NT2/D1 (cell line): Measurements from ENCODE around the gene MCF2L.
A peak's percentile ranks its signal among the peaks of the same experiment; 100 is the strongest.

ENCODE experiments used
- DNase-seq: peaks from one replicate; pipeline ENCODE4 v3.0.0-alpha.2; 2011; ENCODE audit warnings: low read depth, low spot score
- H3K27me3 ChIP-seq: 2 replicates; pipeline ENCODE4 v1.6.0; 2011; ENCODE audit warnings: mild to moderate bottlenecking; ENCODE audit not compliant: insufficient read length, insufficient read depth
- H3K36me3 ChIP-seq: 2 replicates; pipeline ENCODE4 v1.6.1; 2011; ENCODE audit warnings: mild to moderate bottlenecking, low read length, mixed read lengths; ENCODE audit not compliant: insufficient read depth, insufficient read length
- H3K4me1 ChIP-seq: 2 replicates; pipeline ENCODE4 v1.5.1; 2011; ENCODE audit not compliant: insufficient read depth, insufficient read length
- H3K4me3 ChIP-seq: 2 replicates; pipeline ENCODE4 v1.5.1; 2011; ENCODE audit warnings: low read depth; ENCODE audit not compliant: insufficient read length
- H3K9ac ChIP-seq: 2 replicates; pipeline ENCODE4 v1.6.0; 2011; ENCODE audit warnings: low read depth; ENCODE audit not compliant: insufficient read length
- H3K9me3 ChIP-seq: 2 replicates; pipeline ENCODE4 v1.5.1; 2011; ENCODE audit warnings: mild to moderate bottlenecking, low read length; ENCODE audit not compliant: insufficient read depth
- SUZ12 ChIP-seq: IDR thresholded peaks from 2 replicates; pipeline ENCODE4 v1.6.1; 2011; ENCODE audit not compliant: insufficient read length, insufficient read depth; ENCODE audit errors: extremely low read depth
- YY1 ChIP-seq: IDR thresholded peaks from 2 replicates; pipeline ENCODE4 v1.6.1; 2011; ENCODE audit not compliant: insufficient read length, insufficient read depth
- ZNF274 ChIP-seq: IDR thresholded peaks from 2 replicates; pipeline ENCODE4 v1.6.1; 2011; ENCODE audit warnings: mild to moderate bottlenecking, low read depth, low read length

MCF2L gene

GRCh38 chr13:112928972-112929782 lies 39.8 kb upstream of the MCF2L start:
- Histone ChIP-seq H3K27me3 (no peaks in the 10 kb centered on the region), H3K36me3 (no peaks in the 10 kb centered on the region), H3K4me3 (no peak overlapping the region), H3K9ac (no peak overlapping the region), H3K4me1 (peaks cover 5% of the 10 kb centered on the region), H3K9me3 (no peaks in the 10 kb centered on the region)
- no peak for TF ChIP-seq YY1
- no peak for TF ChIP-seq ZNF274
- no peak for TF ChIP-seq SUZ12
- DNase-seq = no peak

GRCh38 chr13:112929783-112930055 lies 39.3 kb upstream of the MCF2L start:
- H3K36me3 ChIP-seq = no peaks in the 10 kb centered on the region
- H3K9me3 ChIP-seq = no peaks in the 10 kb centered on the region
- no peak overlapping the region for H3K4me3 ChIP-seq
- DNase-seq = no peak
- H3K4me1 ChIP-seq = peaks cover 5% of the 10 kb centered on the region
- no peak for TF ChIP-seq SUZ12
- TF ChIP-seq ZNF274 = no peak
- no peak for TF ChIP-seq YY1
- H3K27me3 ChIP-seq = no peaks in the 10 kb centered on the region
- no peak overlapping the region for H3K9ac ChIP-seq

- TF ChIP-seq ZNF274 (no peak), SUZ12 (no peak), YY1 (no peak)
- H3K4me1 ChIP-seq = peaks cover 5% of the 10 kb centered on the region
- DNase-seq = no peak
- no peaks in the 10 kb centered on the region for H3K9me3 ChIP-seq
- H3K4me3 ChIP-seq = no peak overlapping the region
- no peaks in the 10 kb centered on the region for H3K36me3 ChIP-seq
- H3K9ac ChIP-seq = no peak overlapping the region
- no peaks in the 10 kb centered on the region for H3K27me3 ChIP-seq
These were observed 38.8 kb upstream of the MCF2L start for GRCh38 chr13:112930192-112930591.

GRCh38 chr13:112931028-112931934 lies 37.7 kb upstream of the MCF2L start:
- peak overlapping the region; percentile 10 for H3K9ac ChIP-seq
- H3K4me1 ChIP-seq = peaks cover 5% of the 10 kb centered on the region
- H3K27me3 ChIP-seq = no peaks in the 10 kb centered on the region
- H3K4me3 ChIP-seq = no peak overlapping the region
- no peaks in the 10 kb centered on the region for H3K36me3 ChIP-seq
- DNase-seq = peak; percentile 56
- no peak for TF ChIP-seq YY1
- TF ChIP-seq ZNF274 = no peak
- TF ChIP-seq SUZ12 = no peak
- H3K9me3 ChIP-seq = no peaks in the 10 kb centered on the region

GRCh38 chr13:112932971-112933370 lies 36.0 kb upstream of the MCF2L start:
- Histone ChIP-seq H3K4me3 (no peak overlapping the region), H3K4me1 (peaks cover 5% of the 10 kb centered on the region), H3K9me3 (no peaks in the 10 kb centered on the region), H3K27me3 (no peaks in the 10 kb centered on the region), H3K9ac (no peak overlapping the region), H3K36me3 (no peaks in the 10 kb centered on the region)
- TF ChIP-seq ZNF274 (no peak), YY1 (no peak), SUZ12 (no peak)
- DNase-seq = no peak

- H3K9ac ChIP-seq = no peak overlapping the region
- H3K36me3 ChIP-seq = no peaks in the 10 kb centered on the region
- no peak for DNase-seq
- H3K4me3 ChIP-seq = no peak overlapping the region
- H3K4me1 ChIP-seq = peaks cover 5% of the 10 kb centered on the region
- H3K27me3 ChIP-seq = no peaks in the 10 kb centered on the region
- TF ChIP-seq SUZ12 = no peak
- no peaks in the 10 kb centered on the region for H3K9me3 ChIP-seq
These were observed 35.4 kb upstream of the MCF2L start for GRCh38 chr13:112933649-112934048.

GRCh38 chr13:112934078-112934477 lies 34.9 kb upstream of the MCF2L start:
- Histone ChIP-seq H3K9me3 (no peaks in the 10 kb centered on the region), H3K4me1 (peaks cover 5% of the 10 kb centered on the region), H3K9ac (no peak overlapping the region), H3K4me3 (no peak overlapping the region), H3K27me3 (no peaks in the 10 kb centered on the region), H3K36me3 (no peaks in the 10 kb centered on the region)
- TF ChIP-seq ZNF274 (no peak), YY1 (no peak), SUZ12 (no peak)
- DNase-seq = no peak
